GM12801 (cell line): ENCODE results near the gene SATB1.

Experiments used
- TF ChIP-seq, protein P1 (sequence below): IDR thresholded peaks from one replicate; pipeline ENCODE4 v1.5.1; 2011; ENCODE audit warnings: control low read depth; ENCODE audit not compliant: insufficient read length; ENCODE audit errors: extremely low read depth

The SATB1 gene

DNA sequence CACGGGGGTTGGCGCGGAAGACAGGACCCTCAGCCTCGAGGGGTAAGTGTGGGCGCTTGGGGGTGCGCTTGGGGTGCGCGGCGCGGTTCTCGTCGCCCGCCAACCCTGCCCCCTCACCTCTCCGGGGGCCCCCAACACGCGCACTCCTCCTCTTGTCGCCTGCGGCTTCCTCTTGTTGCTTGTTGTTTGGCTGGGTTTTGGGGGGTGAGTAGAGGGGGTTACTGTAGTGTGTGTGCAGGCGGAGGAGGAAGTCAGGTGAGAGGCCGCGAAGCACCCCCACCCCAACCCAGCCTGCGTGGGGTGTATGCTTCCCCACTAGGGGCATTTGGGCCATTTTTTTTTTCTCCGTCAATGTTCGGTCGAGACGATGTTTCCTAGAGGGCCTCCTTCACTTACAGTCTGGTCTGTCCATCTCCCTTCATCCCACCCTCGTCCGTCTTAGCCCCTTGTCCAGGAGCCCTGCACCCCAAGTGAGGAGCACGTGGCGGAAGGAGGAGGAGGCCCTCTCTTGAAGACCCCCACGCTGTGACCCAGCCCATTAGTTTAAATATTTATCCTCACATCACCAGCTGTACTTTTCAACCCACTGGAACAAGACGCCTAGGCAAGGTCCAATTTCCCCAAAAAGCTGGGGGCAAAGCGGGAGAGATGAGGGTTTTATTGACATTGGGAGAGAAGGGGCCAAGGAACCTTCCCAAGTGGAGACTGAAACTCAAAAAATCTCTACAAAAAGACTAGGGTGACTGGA is 20.4 kb upstream of the SATB1 start:
- TF ChIP-seq, protein P1, sequence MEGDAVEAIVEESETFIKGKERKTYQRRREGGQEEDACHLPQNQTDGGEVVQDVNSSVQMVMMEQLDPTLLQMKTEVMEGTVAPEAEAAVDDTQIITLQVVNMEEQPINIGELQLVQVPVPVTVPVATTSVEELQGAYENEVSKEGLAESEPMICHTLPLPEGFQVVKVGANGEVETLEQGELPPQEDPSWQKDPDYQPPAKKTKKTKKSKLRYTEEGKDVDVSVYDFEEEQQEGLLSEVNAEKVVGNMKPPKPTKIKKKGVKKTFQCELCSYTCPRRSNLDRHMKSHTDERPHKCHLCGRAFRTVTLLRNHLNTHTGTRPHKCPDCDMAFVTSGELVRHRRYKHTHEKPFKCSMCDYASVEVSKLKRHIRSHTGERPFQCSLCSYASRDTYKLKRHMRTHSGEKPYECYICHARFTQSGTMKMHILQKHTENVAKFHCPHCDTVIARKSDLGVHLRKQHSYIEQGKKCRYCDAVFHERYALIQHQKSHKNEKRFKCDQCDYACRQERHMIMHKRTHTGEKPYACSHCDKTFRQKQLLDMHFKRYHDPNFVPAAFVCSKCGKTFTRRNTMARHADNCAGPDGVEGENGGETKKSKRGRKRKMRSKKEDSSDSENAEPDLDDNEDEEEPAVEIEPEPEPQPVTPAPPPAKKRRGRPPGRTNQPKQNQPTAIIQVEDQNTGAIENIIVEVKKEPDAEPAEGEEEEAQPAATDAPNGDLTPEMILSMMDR = no peak

DNA sequence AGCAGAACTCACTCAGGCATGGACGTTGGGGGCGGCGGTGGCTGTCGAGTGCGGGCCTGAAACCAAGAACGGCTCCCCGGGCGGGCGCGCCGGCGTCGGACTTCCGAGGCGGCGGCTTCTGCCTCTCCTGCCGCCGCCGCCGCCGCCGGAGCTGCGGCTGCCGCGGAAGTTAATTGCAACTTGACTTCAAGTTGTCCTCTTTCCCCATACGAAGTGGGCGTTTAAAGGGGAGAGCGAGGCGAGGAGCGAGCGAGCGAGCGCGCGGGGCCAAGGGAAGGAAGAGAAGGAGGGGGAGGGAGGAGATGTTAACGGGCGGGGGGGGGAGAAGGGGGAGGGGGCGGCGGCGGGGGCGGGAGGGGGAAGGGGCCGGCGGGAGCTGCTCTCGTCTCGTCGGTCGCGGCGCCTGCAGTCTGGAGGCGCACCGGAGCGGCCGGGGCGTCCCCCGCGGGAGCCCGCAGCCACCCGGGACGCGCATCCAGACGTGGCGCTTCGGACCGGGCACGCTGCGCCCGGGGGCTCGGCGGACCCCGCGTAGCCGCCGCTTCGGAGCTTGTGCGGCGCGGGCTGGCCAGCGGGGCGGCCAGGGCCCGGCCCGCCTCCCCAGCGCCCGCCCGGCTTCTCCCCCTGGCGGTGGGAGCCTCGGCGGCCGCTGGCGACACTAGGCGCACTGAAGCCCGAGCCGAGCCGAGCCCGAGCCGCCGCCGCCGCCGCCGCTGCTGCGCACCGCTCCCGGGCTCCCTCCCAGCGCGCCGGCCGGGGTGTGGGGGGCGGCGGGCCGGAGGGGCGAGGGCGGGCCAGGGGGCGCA is 19.7 kb upstream of the SATB1 start:
- TF ChIP-seq, protein P1 = no peak

DNA sequence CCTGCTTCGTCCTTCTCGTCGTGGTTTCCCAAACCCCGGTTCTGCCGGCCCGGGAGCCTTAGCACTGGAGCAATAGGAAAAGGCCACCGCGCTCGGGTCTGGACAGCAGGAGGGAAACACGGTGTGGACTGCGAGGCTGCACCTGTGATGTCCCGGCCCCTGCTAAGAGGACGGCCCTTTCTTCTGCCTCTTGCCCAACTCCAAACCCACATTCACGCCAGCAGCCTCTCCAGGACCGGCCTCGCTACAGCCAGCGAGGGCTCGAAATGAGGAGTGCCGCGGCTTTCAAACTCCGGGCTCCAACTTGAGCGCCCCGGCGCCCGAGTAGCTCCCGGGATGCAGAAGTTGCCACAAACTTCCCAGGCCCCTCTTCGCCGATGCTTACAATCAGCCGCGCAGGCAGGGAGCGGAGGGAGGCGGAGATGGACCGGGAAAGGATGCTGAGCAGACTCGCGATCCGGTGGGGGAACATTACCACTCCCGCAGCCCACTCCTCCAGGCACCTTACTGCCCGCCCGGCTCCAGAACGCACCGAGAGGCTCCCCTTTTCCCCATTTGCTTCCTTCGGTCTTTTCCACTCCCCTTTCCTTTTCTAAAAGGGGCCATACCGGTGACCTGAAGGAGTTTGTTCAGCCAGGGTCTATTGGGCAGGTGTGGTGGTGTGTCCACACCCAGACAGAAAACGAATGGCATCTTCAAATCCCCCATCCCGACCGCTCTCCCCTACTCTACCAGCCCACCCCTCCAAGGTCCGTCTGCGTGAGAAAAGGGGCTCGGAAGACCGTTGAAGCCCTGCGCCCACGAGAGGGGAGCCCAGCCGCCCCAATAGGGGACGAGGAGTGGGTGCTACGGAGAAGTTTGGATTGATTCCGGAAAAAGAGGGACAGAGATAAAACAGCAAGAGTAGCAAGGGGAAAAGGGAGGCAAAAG is 18.8 kb upstream of the SATB1 start:
- TF ChIP-seq, protein P1 = no peak

DNA sequence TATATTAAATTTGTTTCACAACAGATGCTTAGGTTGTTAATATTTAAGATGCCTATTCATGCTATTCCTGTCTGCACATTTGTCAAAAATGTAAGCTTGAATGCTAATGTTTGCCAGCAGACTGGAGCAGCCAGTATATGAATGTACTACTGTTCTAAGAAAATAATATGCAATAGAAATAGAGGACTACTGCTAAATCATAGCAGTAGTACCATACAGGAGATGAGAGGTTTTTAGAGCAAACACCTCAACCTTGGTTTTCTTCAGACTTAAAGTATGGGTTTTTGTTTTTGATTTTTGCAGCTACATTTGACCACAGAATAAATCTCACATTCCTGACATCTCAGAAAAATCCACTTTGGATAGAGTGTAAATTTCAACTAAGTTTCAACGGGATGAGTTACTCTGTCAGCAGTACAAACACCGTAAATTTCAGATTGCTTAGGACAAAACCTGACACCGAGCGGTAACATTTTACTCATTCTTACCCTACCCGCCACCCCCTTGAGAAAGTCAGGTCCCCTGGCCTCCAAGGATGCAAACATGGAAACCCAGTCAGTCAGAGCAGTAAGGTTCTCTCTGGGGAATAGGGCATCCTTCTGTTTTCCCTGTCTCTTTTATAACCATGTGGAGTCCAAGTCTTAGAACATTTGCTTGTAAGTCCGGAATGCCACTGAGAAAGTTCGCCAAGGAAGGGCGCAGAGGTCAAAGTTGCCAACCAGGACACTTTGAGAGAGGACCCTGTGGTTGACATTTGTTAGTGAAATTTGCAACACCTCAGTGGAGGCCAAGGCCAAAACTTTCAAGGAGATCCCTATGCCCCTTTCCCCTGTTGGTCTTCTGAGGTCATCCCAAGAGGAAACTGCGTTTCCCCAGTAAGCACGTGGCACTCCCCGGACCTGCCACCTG is 17.9 kb upstream of the SATB1 start:
- TF ChIP-seq, protein P1 = no peak

DNA sequence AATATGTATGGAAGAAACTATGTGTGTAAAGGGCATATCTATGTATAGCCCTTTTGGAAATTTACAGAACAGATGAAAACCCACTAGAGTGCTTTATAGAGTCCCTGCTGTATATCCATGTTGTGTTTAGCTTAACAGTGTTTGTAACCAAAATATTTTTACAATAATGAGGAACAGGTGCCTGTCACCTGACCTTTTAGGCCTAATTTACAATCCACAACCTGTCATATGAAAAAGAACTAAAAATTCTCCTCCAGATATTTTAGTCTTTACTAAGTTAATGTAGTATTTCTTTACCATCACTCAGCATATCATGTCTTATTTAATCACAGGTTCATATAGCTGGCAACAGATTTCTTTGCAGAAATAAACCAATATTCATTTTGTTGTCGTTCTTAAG is 16.4 kb upstream of the SATB1 start:
- TF ChIP-seq, protein P1 = no peak

DNA sequence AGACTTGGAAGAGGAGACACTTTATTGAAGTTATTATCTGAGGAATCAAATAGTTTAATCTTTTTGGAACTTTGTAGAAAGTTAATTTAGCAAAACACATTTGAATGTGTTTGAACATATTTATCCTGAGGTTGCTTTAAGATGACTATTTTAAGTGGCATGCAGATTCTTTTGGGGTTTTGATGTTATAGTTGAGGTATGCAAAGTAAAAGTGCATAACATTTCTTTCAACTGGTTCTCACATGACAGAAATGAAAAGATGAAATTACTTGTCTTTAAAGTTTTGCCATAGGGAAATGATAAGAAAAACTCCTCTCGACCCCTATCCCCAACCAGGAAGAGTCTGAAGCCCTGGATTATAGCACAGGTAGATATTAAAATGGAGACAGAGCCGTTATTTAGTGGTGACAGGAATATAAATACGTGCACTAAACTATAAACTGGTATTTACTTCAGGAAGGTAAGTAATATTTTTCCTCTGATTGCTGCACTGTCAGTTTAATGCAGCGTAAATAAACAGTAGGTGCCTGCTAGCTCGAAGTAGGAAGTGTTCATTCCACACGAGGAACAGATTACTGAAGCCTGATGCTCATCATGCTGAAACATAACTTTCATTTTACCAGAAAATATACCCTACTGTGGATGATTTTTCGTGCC is 15.1 kb upstream of the SATB1 start:
- TF ChIP-seq, protein P1 = no peak
